ENCODE data around the gene SLC25A53. TPM values are rescaled to one million over a fixed set of nuclear protein-coding genes. Genes with fewer than 3 reads are reported as not detected.
A peak's percentile ranks its signal among the peaks of the same experiment; 100 is the strongest.

SLC25A53 gene
- total RNA-seq, 1 donor from 2014 or later: 9.6 TPM

DNA sequence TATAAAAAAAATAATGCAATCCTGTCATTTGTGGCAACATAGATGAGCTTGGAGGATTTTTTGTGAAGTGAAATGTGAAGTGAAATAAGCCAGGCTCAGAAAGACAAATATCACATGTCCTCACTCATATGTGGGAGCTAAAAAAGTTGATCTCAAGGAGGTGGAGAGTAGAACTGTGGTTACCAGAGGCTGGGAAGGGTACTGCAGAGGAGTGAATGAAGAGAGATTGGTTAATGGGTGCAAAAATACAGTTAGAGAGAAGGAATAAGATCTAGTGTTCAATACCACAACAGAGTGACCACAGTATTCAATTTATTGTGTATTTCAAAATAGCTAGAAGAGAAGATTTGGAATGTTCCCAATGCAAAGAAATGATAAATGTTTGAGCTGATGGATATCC lies 57.9 kb downstream of the SLC25A53 start:
- DNase-seq (no peak), ATAC-seq (ENCODE audit: low read depth) (no peak)
- no peak overlapping the region for H3K27ac Mint-ChIP-seq
- ChIA-PET POLR2A (no interaction called here), CTCF (interaction anchor here (0.7 to 2.7 kb wide), 3 partner anchors 14 to 40 kb away, joined by 3 to 26 read pairs (median 22); partner anchors contain the start of gene ZCCHC18)
- no peaks in the 10 kb centered on the region for H3K9me3 Mint-ChIP-seq
- TF ChIP-seq, protein P1, sequence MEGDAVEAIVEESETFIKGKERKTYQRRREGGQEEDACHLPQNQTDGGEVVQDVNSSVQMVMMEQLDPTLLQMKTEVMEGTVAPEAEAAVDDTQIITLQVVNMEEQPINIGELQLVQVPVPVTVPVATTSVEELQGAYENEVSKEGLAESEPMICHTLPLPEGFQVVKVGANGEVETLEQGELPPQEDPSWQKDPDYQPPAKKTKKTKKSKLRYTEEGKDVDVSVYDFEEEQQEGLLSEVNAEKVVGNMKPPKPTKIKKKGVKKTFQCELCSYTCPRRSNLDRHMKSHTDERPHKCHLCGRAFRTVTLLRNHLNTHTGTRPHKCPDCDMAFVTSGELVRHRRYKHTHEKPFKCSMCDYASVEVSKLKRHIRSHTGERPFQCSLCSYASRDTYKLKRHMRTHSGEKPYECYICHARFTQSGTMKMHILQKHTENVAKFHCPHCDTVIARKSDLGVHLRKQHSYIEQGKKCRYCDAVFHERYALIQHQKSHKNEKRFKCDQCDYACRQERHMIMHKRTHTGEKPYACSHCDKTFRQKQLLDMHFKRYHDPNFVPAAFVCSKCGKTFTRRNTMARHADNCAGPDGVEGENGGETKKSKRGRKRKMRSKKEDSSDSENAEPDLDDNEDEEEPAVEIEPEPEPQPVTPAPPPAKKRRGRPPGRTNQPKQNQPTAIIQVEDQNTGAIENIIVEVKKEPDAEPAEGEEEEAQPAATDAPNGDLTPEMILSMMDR (IDR thresholded peaks at IDR 0.05): no peak
- no peak overlapping the region for H3K4me3 Mint-ChIP-seq
- peaks cover 4% of the 10 kb centered on the region for H3K4me1 Mint-ChIP-seq
- H3K27me3 Mint-ChIP-seq: peaks cover under 1% of the 10 kb centered on the region
- no peaks in the 10 kb centered on the region for H3K36me3 Mint-ChIP-seq (ENCODE audit: low read depth)
- intact Hi-C loops (cut with micrococcal nuclease): loop anchor here (1.0 kb wide), 2 partner anchors 14 to 37 kb away; no protein-coding TSS in a partner anchor

DNA sequence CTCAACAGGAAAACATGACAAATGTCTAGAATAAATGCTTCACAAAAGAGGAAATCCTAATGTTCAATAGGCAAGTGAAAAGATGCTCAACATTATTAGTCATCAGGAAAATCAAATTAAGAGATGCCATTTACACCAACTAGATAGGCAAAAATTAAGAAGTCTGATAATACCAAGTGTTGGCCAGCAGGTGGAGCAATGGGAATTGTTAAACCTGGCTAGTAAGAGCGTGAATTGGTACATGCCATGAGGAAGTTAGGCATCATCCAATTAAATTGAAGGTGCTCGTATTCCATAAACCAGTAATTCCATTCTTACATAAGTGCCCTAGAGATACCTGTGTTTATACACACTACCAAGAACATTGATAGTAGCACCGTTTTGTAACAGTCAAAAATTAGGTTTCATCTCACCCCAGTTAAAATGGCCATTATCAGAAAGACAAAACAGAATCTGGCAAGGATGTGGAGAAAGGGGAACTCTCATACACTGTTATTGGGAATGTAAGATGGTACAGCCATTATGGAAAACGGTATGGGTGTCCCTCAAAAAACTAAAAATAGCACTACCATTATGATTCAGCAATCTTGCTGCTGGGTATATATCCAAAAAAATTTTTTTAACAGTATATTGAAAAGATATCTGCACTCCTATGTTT lies 58.5 kb downstream of the SLC25A53 start:
- ChIA-PET CTCF (interaction anchor here (2.5 to 2.7 kb wide), 2 partner anchors 14 to 39 kb away, joined by 22 to 26 read pairs; partner anchors contain the start of gene ZCCHC18), POLR2A (no interaction called here)

DNA sequence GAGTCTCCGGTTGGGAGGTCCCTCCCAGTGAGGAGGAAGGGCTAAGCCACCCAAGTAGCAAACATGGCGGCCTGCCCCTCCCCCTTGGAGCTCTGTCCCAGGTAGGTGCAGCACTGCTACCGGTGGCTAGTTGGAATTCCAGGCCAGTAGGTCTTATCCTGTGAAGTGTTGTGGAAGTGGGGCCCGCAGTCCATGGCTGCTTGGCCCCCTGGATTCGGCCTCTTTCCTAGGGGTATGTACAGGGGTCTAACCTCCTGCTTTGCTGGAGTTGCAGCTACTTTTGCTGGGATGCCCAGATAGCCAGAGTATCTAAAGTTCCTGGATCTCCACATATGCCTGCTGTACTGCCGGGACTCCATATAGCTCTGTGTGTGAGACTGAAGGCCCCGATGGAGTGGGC lies 70.9 kb downstream of the SLC25A53 start:
- H3K9me3 Mint-ChIP-seq: no peaks in the 10 kb centered on the region
- H3K4me3 Mint-ChIP-seq: no peak overlapping the region
- ATAC-seq (ENCODE audit: low read depth) (no peak), DNase-seq (no peak)
- TF ChIP-seq, protein P1 (IDR thresholded peaks at IDR 0.05): no peak
- intact Hi-C loops (cut with micrococcal nuclease): no loop called here
- H3K27ac Mint-ChIP-seq: no peak overlapping the region
- no peaks in the 10 kb centered on the region for H3K27me3 Mint-ChIP-seq
- no peaks in the 10 kb centered on the region for H3K4me1 Mint-ChIP-seq
- ChIA-PET CTCF (no interaction called here), POLR2A (no interaction called here)
- H3K36me3 Mint-ChIP-seq (ENCODE audit: low read depth): no peaks in the 10 kb centered on the region

More for the DNA sequence above, 58.5 kb downstream of the SLC25A53 start:
- Mint-ChIP-seq H3K27ac (no peak overlapping the region), H3K4me1 (peaks cover 4% of the 10 kb centered on the region), H3K27me3 (peaks cover 2% of the 10 kb centered on the region), H3K4me3 (no peak overlapping the region), H3K36me3 (ENCODE audit: low read depth) (no peaks in the 10 kb centered on the region), H3K9me3 (no peaks in the 10 kb centered on the region)
- TF ChIP-seq, protein P1 (IDR thresholded peaks at IDR 0.05): no peak
- DNase-seq (no peak), ATAC-seq (ENCODE audit: low read depth) (peak; percentile 68)
- intact Hi-C loops (cut with micrococcal nuclease): loop anchor here (1.0 kb wide), 2 partner anchors 15 to 38 kb away; no protein-coding TSS in a partner anchor

- H3K36me3 Mint-ChIP-seq (ENCODE audit: low read depth): no peaks in the 10 kb centered on the region
- no peaks in the 10 kb centered on the region for H3K27me3 Mint-ChIP-seq
- H3K4me3 Mint-ChIP-seq: no peak overlapping the region
- DNase-seq: no peak
- H3K4me1 Mint-ChIP-seq: no peaks in the 10 kb centered on the region
- no peak overlapping the region for H3K27ac Mint-ChIP-seq
- POLR2A ChIA-PET: no interaction called here
- TF ChIP-seq, protein P1 (IDR thresholded peaks at IDR 0.05): no peak
- H3K9me3 Mint-ChIP-seq: no peaks in the 10 kb centered on the region
- CTCF ChIA-PET: no interaction called here
- intact Hi-C loops (cut with micrococcal nuclease): no loop called here
- no peak for ATAC-seq (ENCODE audit: low read depth)
These were observed 71.3 kb downstream of the SLC25A53 start for GRCh38 chrX:104085477-104085876.

GRCh38 chrX:104084534-104085277 lies 72.1 kb downstream of the SLC25A53 start:
- no peak for ATAC-seq (ENCODE audit: low read depth)
- no peak for DNase-seq
- ChIA-PET POLR2A (no interaction called here), CTCF (no interaction called here)
- Mint-ChIP-seq H3K4me1 (no peaks in the 10 kb centered on the region), H3K27ac (no peak overlapping the region), H3K36me3 (ENCODE audit: low read depth) (no peaks in the 10 kb centered on the region), H3K9me3 (no peaks in the 10 kb centered on the region), H3K4me3 (no peak overlapping the region), H3K27me3 (no peaks in the 10 kb centered on the region)
- intact Hi-C loops (cut with micrococcal nuclease): no loop called here
- TF ChIP-seq, protein P1 (IDR thresholded peaks at IDR 0.05): no peak
